K562 (cell line): ENCODE results near the gene ZFR2. TPM values are rescaled to one million over a fixed set of nuclear protein-coding genes. Genes with fewer than 3 reads are reported as not detected.

ENCODE experiments used
- GTF2E2 ChIP-seq: fragments of 200-800 bp; sonication (Bioruptor generic); IDR thresholded peaks from 2 replicates; pipeline ENCODE4 v1.6.1; 2016; ENCODE audit warnings: missing genetic modification characterization, missing compliant biosample characterization
- HES1 ChIP-seq: fragments of 450-650 bp; IDR thresholded peaks from 2 replicates; pipeline ENCODE4 v1.6.1; 2016; ENCODE audit warnings: low read depth, mild to moderate bottlenecking, moderate library complexity
- KLF1 ChIP-seq: fragments of 450-650 bp; IDR thresholded peaks from 2 replicates; pipeline ENCODE4 v1.6.1; 2016; ENCODE audit warnings: missing genetic modification characterization, missing compliant biosample characterization
- MYBL2 ChIP-seq, 2 experiments: fragments of 450-650 bp in 1 of 2; sonication (generic) in 1 of 2; formaldehyde crosslinking in 1 of 2; IDR thresholded peaks; 2 replicates each; pipeline versions ENCODE4 v1.6.1 to v1.8.1; 2017 to 2022; ENCODE audit warnings: borderline replicate concordance in 1 of 2, inconsistent platforms in 1 of 2, low read depth in 1 of 2, mild to moderate bottlenecking in 1 of 2, missing genetic modification reagents in 1 of 2, moderate library complexity in 1 of 2
- NFATC3 ChIP-seq: fragments of 450-650 bp; IDR thresholded peaks from 2 replicates; pipeline ENCODE4 v1.6.1; 2017; ENCODE audit warnings: mild to moderate bottlenecking
- PPARD ChIP-seq: fragments of 250-450 bp; sonication (Bioruptor Pico); IDR thresholded peaks from 2 replicates; pipeline ENCODE4 v1.8.0; 2022; ENCODE audit warnings: inconsistent platforms, mild to moderate bottlenecking, moderate library complexity
- RFX1 ChIP-seq: fragments of 450-650 bp; IDR thresholded peaks from 2 replicates; pipeline ENCODE4 v1.6.1; 2016; ENCODE audit warnings: mild to moderate bottlenecking, moderate library complexity
- RFX7 ChIP-seq: fragments of 250-450 bp; sonication (Bioruptor Pico); IDR thresholded peaks from 2 replicates; pipeline ENCODE4 v1.5.1; 2021; ENCODE audit warnings: mild to moderate bottlenecking
- SLC30A9 ChIP-seq: fragments of 250-450 bp; sonication (Bioruptor Pico); IDR thresholded peaks from 2 replicates; pipeline ENCODE4 v1.8.0; 2022; ENCODE audit warnings: mild to moderate bottlenecking, moderate library complexity
- TCF3 ChIP-seq: sonication (generic); formaldehyde crosslinking; IDR thresholded peaks from 2 replicates; pipeline ENCODE4 v1.4.0; 2020; ENCODE audit warnings: mild to moderate bottlenecking, missing genetic modification reagents
- THRB ChIP-seq: fragments of 450-650 bp; formaldehyde crosslinking; conservative IDR thresholded peaks from 2 replicates; pipeline ENCODE4 v1.4.0; 2022; ENCODE audit warnings: mild to moderate bottlenecking, missing genetic modification characterization
- TSHZ1 ChIP-seq: fragments of 250-450 bp; sonication (Bioruptor Pico); IDR thresholded peaks from 2 replicates; pipeline ENCODE4 v1.4.0; 2020; ENCODE audit warnings: mild to moderate bottlenecking, moderate library complexity
- ZBTB43 ChIP-seq: sonication (generic); formaldehyde crosslinking; IDR thresholded peaks from 2 replicates; pipeline ENCODE4 v1.8.0; 2023; ENCODE audit warnings: mild to moderate bottlenecking, missing genetic modification reagents
- ZBTB8A ChIP-seq: fragments of 450-650 bp; IDR thresholded peaks from 2 replicates; pipeline ENCODE4 v1.6.1; 2018; ENCODE audit warnings: mild to moderate bottlenecking, moderate library complexity; ENCODE audit not compliant: partially characterized antibody
- ZNF592 ChIP-seq: fragments of 450-650 bp; IDR thresholded peaks from 2 replicates; pipeline ENCODE4 v1.6.1; 2017; ENCODE audit warnings: antibody characterized with exemption, mild to moderate bottlenecking
- ZNF785 ChIP-seq: fragments of 250-450 bp; sonication (Bioruptor Pico); IDR thresholded peaks from 2 replicates; pipeline ENCODE4 v1.4.0; 2020; ENCODE audit warnings: mild to moderate bottlenecking
- polyA plus RNA-seq, 8 experiments: library from polyadenylated mRNA; depleted of rRNA in 4 of 8; stranded (reverse) in 5 of 8; unstranded in 3 of 8; fragments of >200 nt; fragmentation: Nextera tagmentation in 2 of 8; fragmentation: Illumina TruSeq in 1 of 8; extraction: Ambion mirVana in 2 of 8; extraction: Trizol in 1 of 8; gene quantifications; 2 replicates each; pipeline versions ENCODE4 v1.2.1 to v1.2.3, GENCODE V29; 2011 to 2014; ENCODE audit warnings: inconsistent platforms in 1 of 8, missing spikeins in 1 of 8
- total RNA-seq, 7 experiments: library from RNA; depleted of rRNA in 6 of 7; stranded (reverse); fragments of >200 nt in 6 of 7; fragmentation: Illumina TruSeq in 2 of 7; extraction: Trizol in 2 of 7; gene quantifications; 2 replicates each; pipeline versions ENCODE4 v1.2.1 to v1.2.3, GENCODE V29; 2011 to 2021; ENCODE audit warnings: low replicate concordance in 1 of 7

ZFR2 gene
- total and polyA plus RNA-seq, 9 of the 15 experiments (the other 6 are each of a cell fraction or from before 2014, with no cell fraction given), result 0.03 to 0.59 (median 0.07) TPM; not detected in 6

GRCh38 chr19:3761382-3762129, 107.3 kb downstream of the ZFR2 start, which contains the start of gene APBA3 (continued):
- TF ChIP-seq TSHZ1, result 0 out of 2 replicates have a peak, but pooled peaks have one; percentile 17
- no peak for TF ChIP-seq MYBL2 (IDR thresholded peaks at IDR 0.05; ENCODE audit: low read depth)
- no peak for TF ChIP-seq MYBL2 (CRISPR knock-in tag; IDR thresholded peaks at IDR 0.05; ENCODE audit: borderline replicate concordance)
- no peak; the same call in 1 of the 2 replicates for TF ChIP-seq RFX1
- TF ChIP-seq KLF1 (tag), result 0 out of 2 replicates have a peak, but pooled peaks have one; percentile 18
- TF ChIP-seq SLC30A9 (CRISPR knock-in tag), result no peak
- no peak for TF ChIP-seq THRB (CRISPR knock-in tag)
- TF ChIP-seq ZBTB43 (CRISPR knock-in tag), result no peak
- 0 out of 2 replicates have a peak, but pooled peaks have one; percentile 34 for TF ChIP-seq ZNF785
- TF ChIP-seq ZBTB8A, result no peak
- no peak for TF ChIP-seq RFX7 (CRISPR knock-in tag)
- TF ChIP-seq HES1, result 0 out of 2 replicates have a peak, but pooled peaks have one; percentile 21
- TF ChIP-seq TCF3, result no peak
- TF ChIP-seq PPARD (CRISPR knock-in tag), result no peak
- TF ChIP-seq GTF2E2, result no peak; the same call in 1 of the 2 replicates
- TF ChIP-seq NFATC3, result peak; percentile 91
- TF ChIP-seq ZNF592, result no peak; the same call in 1 of the 2 replicates
